Measurements from ENCODE around the gene RETREG2.

DNA sequence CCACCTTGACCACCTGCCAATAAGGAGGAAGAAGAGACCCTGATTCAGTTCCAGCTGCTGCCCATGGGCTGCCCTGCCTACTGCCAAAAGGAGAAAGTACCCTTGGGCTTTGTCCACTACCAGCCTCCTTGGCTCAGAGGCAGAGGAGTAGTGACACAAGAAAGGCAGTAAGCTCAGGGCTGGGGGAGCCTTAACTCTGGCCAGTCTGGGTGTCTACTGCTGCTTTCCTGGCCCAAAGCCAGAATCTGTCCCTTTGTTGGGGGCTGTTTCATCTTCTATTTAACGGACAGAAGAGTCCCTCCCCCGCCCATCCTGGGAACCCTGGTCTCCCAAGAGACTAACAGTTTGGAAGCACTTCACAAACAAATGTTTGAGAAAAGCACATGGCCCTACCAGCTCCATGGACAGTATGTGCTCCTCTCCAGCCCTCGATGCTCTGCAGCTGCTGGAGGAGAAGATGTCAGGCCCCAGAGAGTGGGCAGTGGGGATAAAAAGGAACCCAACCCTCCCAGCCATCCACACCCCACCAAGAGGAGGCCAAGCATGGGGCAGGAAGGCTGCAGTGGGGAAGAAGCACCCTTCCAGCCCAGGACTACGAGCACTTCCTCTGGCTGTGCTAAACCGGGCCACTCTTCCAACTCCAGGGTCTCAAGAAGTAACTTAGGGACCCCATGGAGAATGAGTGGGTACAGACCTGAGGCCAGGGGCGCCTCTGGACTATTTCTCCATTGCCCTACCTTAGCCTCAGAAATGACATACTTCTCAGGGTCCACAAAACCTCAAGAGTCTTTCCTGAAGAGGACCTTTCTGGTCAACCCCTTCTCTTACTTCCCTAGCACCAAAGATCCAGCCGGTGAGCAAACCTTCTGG is 50.2 kb downstream of the RETREG2 start:
- TF ChIP-seq, protein P1, sequence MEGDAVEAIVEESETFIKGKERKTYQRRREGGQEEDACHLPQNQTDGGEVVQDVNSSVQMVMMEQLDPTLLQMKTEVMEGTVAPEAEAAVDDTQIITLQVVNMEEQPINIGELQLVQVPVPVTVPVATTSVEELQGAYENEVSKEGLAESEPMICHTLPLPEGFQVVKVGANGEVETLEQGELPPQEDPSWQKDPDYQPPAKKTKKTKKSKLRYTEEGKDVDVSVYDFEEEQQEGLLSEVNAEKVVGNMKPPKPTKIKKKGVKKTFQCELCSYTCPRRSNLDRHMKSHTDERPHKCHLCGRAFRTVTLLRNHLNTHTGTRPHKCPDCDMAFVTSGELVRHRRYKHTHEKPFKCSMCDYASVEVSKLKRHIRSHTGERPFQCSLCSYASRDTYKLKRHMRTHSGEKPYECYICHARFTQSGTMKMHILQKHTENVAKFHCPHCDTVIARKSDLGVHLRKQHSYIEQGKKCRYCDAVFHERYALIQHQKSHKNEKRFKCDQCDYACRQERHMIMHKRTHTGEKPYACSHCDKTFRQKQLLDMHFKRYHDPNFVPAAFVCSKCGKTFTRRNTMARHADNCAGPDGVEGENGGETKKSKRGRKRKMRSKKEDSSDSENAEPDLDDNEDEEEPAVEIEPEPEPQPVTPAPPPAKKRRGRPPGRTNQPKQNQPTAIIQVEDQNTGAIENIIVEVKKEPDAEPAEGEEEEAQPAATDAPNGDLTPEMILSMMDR (IDR thresholded peaks at IDR 0.05): no peak
- no peak for TF ChIP-seq POLR2AphosphoS5 (IDR thresholded peaks at IDR 0.05)
